H9 (cell line): ENCODE measurements around the gene FBXO31. TPM values are rescaled to one million over a fixed set of nuclear protein-coding genes. Genes with fewer than 3 reads are reported as not detected.

Source experiments
- DNase-seq: peaks from one replicate; pipeline ENCODE4 v3.0.0-alpha.2; 2017
- H2AFZ ChIP-seq: one replicate; pipeline ENCODE4 v1.6.1; 2013; ENCODE audit warnings: mild to moderate bottlenecking, low read length, control low read depth, moderate library complexity
- H2AK5ac ChIP-seq: 2 replicates; pipeline ENCODE4 v1.6.1; 2013; ENCODE audit warnings: low read length, control low read depth, mixed read lengths; ENCODE audit not compliant: insufficient read length
- H2BK120ac ChIP-seq: one replicate; pipeline ENCODE4 v1.6.1; 2013; ENCODE audit warnings: low read depth, mild to moderate bottlenecking, low read length, control low read depth, inconsistent platforms; ENCODE audit not compliant: poor library complexity, severe bottlenecking
- H2BK12ac ChIP-seq: 2 replicates; pipeline ENCODE4 v1.6.1; 2013; ENCODE audit warnings: low read length, control low read depth, mixed read lengths, low read depth; ENCODE audit not compliant: insufficient read length
- H2BK15ac ChIP-seq: 2 replicates; pipeline ENCODE4 v1.6.1; 2013; ENCODE audit warnings: low read depth, low read length, control low read depth
- H2BK20ac ChIP-seq: one replicate; pipeline ENCODE4 v1.6.1; 2013; ENCODE audit warnings: low read depth, mild to moderate bottlenecking, low read length, control low read depth, inconsistent platforms; ENCODE audit not compliant: poor library complexity, severe bottlenecking
- H2BK5ac ChIP-seq: 2 replicates; pipeline ENCODE4 v1.6.1; 2013; ENCODE audit warnings: low read length, control low read depth, mixed read lengths; ENCODE audit not compliant: insufficient read length
- H3K14ac ChIP-seq: 2 replicates; pipeline ENCODE4 v1.6.1; 2013; ENCODE audit warnings: low read length, control low read depth; ENCODE audit not compliant: insufficient read depth
- H3K18ac ChIP-seq: 2 replicates; pipeline ENCODE4 v1.6.1; 2013; ENCODE audit warnings: low read depth, mild to moderate bottlenecking, mixed read lengths, low read length, control low read depth; ENCODE audit not compliant: insufficient read length
- H3K23ac ChIP-seq: 2 replicates; pipeline ENCODE4 v1.6.1; 2013; ENCODE audit warnings: low read length, control low read depth, mixed read lengths, low read depth; ENCODE audit not compliant: insufficient read length
- H3K23me2 ChIP-seq: 2 replicates; pipeline ENCODE4 v1.6.1; 2013; ENCODE audit warnings: low read depth, mild to moderate bottlenecking, mixed read lengths, low read length, control low read depth; ENCODE audit not compliant: insufficient read length, poor library complexity, severe bottlenecking
- H3K27ac ChIP-seq: 2 replicates; pipeline ENCODE4 v1.5.1; 2013; ENCODE audit warnings: low read length, control low read depth, mixed read lengths, low read depth; ENCODE audit not compliant: insufficient read length
- H3K27me3 ChIP-seq: 2 replicates; pipeline ENCODE4 v1.6.1; 2013; ENCODE audit warnings: low read length, control low read depth, inconsistent platforms; ENCODE audit not compliant: insufficient read depth
- H3K4ac ChIP-seq: 2 replicates; pipeline ENCODE4 v1.6.1; 2013; ENCODE audit warnings: low read depth, mild to moderate bottlenecking, control low read depth, inconsistent platforms, low read length, moderate library complexity
- H3K4me1 ChIP-seq: 2 replicates; pipeline ENCODE4 v1.6.1; 2013; ENCODE audit warnings: low read length, control low read depth, inconsistent platforms; ENCODE audit not compliant: insufficient read depth
- H3K4me2 ChIP-seq: 2 replicates; pipeline ENCODE4 v1.6.1; 2013; ENCODE audit warnings: low read length, control low read depth, mixed read lengths; ENCODE audit not compliant: insufficient read length, insufficient read depth
- H3K56ac ChIP-seq: 2 replicates; pipeline ENCODE4 v1.6.1; 2013; ENCODE audit warnings: low read depth, mild to moderate bottlenecking, mixed read lengths, low read length, control low read depth; ENCODE audit not compliant: insufficient read length
- H3K79me1 ChIP-seq: 2 replicates; pipeline ENCODE4 v1.6.1; 2013; ENCODE audit warnings: low read depth, mild to moderate bottlenecking, moderate library complexity, low read length, control low read depth, inconsistent platforms; ENCODE audit not compliant: insufficient read depth, poor library complexity, severe bottlenecking
- H3K79me2 ChIP-seq: 2 replicates; pipeline ENCODE4 v1.6.1; 2013; ENCODE audit warnings: low read length, control low read depth, inconsistent platforms; ENCODE audit not compliant: insufficient read depth
- H3K9ac ChIP-seq: 2 replicates; pipeline ENCODE4 v1.6.1; 2013; ENCODE audit warnings: low read length, control low read depth, mixed read lengths; ENCODE audit not compliant: insufficient read length; ENCODE audit errors: extremely low read depth
- H3K9me3 ChIP-seq: one replicate; pipeline ENCODE4 v1.6.1; 2013; ENCODE audit warnings: low read depth, low read length, inconsistent platforms; ENCODE audit not compliant: control insufficient read depth
- H3T11ph ChIP-seq: one replicate; pipeline ENCODE4 v1.6.1; 2013; ENCODE audit warnings: mild to moderate bottlenecking, low read length, control low read depth, inconsistent platforms
- H4K20me1 ChIP-seq: one replicate; pipeline ENCODE4 v1.6.1; 2013; ENCODE audit not compliant: control insufficient read depth, insufficient read length, insufficient read depth
- H4K5ac ChIP-seq: 2 replicates; pipeline ENCODE4 v1.6.1; 2013; ENCODE audit warnings: low read depth, mild to moderate bottlenecking, mixed read lengths, low read length, control low read depth; ENCODE audit not compliant: insufficient read length
- H4K8ac ChIP-seq: replicated peaks from 2 replicates; pipeline ENCODE4 v1.6.1; 2013; ENCODE audit warnings: low read length, control low read depth, mixed read lengths, low read depth; ENCODE audit not compliant: insufficient read length
- H4K91ac ChIP-seq: 2 replicates; pipeline ENCODE4 v1.6.1; 2013; ENCODE audit warnings: low read depth, mild to moderate bottlenecking, moderate library complexity, mixed read lengths, low read length, control low read depth; ENCODE audit not compliant: insufficient read length
- H3K27ac Mint-ChIP-seq, 3 experiments: 2 replicates in 2 of 3; 3 replicates in 1 of 3; pipeline ENCODE4 v1.8.0; 2020 to 2021; ENCODE audit warnings: mixed read lengths in 3 of 3, mild to moderate bottlenecking in 1 of 3, moderate library complexity in 1 of 3
- H3K27me3 Mint-ChIP-seq: 2 replicates; pipeline ENCODE4 v1.8.0; 2021; ENCODE audit warnings: low read depth, mild to moderate bottlenecking, moderate library complexity, mixed read lengths
- H3K36me3 Mint-ChIP-seq, 3 experiments: 2 replicates in 2 of 3; 3 replicates in 1 of 3; pipeline ENCODE4 v1.8.0; 2020 to 2021; ENCODE audit warnings: low read depth in 3 of 3, mixed read lengths in 3 of 3; ENCODE audit not compliant: insufficient read depth in 1 of 3
- H3K4me1 Mint-ChIP-seq, 2 experiments: 2 replicates each; pipeline ENCODE4 v1.8.0; 2020; ENCODE audit warnings: mixed read lengths in 2 of 2
- H3K4me3 Mint-ChIP-seq, 2 experiments: 2 replicates in 1 of 2; 3 replicates in 1 of 2; pipeline ENCODE4 v1.8.0; 2020 to 2021; ENCODE audit warnings: mild to moderate bottlenecking in 2 of 2, mixed read lengths in 2 of 2, moderate library complexity in 1 of 2
- H3K9me3 Mint-ChIP-seq, 2 experiments: 2 replicates in 1 of 2; 3 replicates in 1 of 2; pipeline ENCODE4 v1.8.0; 2020; ENCODE audit warnings: mild to moderate bottlenecking in 2 of 2, mixed read lengths in 2 of 2, moderate library complexity in 1 of 2
- CTCF ChIP-seq: fragments of 200-600 bp; sonication (generic); conservative IDR thresholded peaks from 3 replicates; pipeline ENCODE4 v1.8.0; 2021; ENCODE audit warnings: antibody characterized with exemption, mild to moderate bottlenecking
- WGBS: extraction: QIAGEN DNeasy Blood & Tissue Kit; methylation state at CpG from one replicate; pipeline ENCODE4 v1.1.7; 2013; ENCODE audit warnings: missing lambda C conversion rate, low lambda C conversion rate, mixed read lengths; ENCODE audit not compliant: insufficient read length; ENCODE audit errors: extremely low coverage; 5-methylcytosine and 5-hydroxymethylcytosine counted together
- total RNA-seq: library from RNA; stranded (reverse); gene quantifications from 2 replicates; pipeline ENCODE4 v1.2.1, GENCODE V29; 2021

Gene FBXO31
- total RNA-seq, 1 experiment from 2014 or later = 24.2 TPM

GRCh38 chr16:87297918-87298631 lies 85.5 kb downstream of the FBXO31 start:
- H3K4ac ChIP-seq = no peak overlapping the region
- Mint-ChIP-seq H3K36me3 (no peaks in the 10 kb centered on the region; a peak in 1 of 7 replicates), H3K9me3 (no peaks in the 10 kb centered on the region), H3K4me1 (peaks cover 3 to 5% of the 10 kb centered on the region in 2 experiments; a peak in 3 of 4 replicates), H3K4me3 (no peak overlapping the region), H3K27me3 (no peaks in the 10 kb centered on the region; the same call in 1 of the 2 replicates), H3K27ac (no peak overlapping the region)
- peaks cover 3% of the 10 kb centered on the region for H4K20me1 ChIP-seq
- no peak overlapping the region for H3K23ac ChIP-seq
- H3K9ac ChIP-seq = no peak overlapping the region
- no peaks in the 10 kb centered on the region for H3K27me3 ChIP-seq
- H4K91ac ChIP-seq = no peak overlapping the region
- H4K5ac ChIP-seq = no peak overlapping the region
- TF ChIP-seq CTCF = peak; percentile 79
- WGBS = no CpG with 5 or more reads among the region's 15 CpGs
- no peak overlapping the region for H2AK5ac ChIP-seq
- no peak overlapping the region for H3K27ac ChIP-seq
- H3K56ac ChIP-seq = no peak overlapping the region
- H3K14ac ChIP-seq = no peak overlapping the region
- no peak overlapping the region for H4K8ac ChIP-seq
- no peak overlapping the region for H2BK20ac ChIP-seq
- no peak overlapping the region for H2BK5ac ChIP-seq
- H3K18ac ChIP-seq = no peak overlapping the region
- no peaks in the 10 kb centered on the region for H3K79me2 ChIP-seq
- H3K4me2 ChIP-seq = no peak overlapping the region
- H2AFZ ChIP-seq = no peak overlapping the region
- H3K4me1 ChIP-seq = no peaks in the 10 kb centered on the region
- H3K79me1 ChIP-seq = no peaks in the 10 kb centered on the region
- no peak overlapping the region for H2BK120ac ChIP-seq
- H2BK15ac ChIP-seq = no peak overlapping the region
- H3K23me2 ChIP-seq = no peaks in the 10 kb centered on the region
- DNase-seq = peak; percentile 70
- no peaks in the 10 kb centered on the region for H3K9me3 ChIP-seq
- no peak overlapping the region for H2BK12ac ChIP-seq
- no peak overlapping the region for H3T11ph ChIP-seq
